Measurements from ENCODE around the gene KCNJ10.

KCNJ10 gene

GRCh38 chr1:160083968-160084770, 14.2 kb upstream of the KCNJ10 start:
- no peaks in the 10 kb centered on the region for H3K27me3 ChIP-seq (ENCODE audit: insufficient read depth, low read length)
- no peaks in the 10 kb centered on the region; the same call in 1 of the 2 replicates for H3K36me3 ChIP-seq (ENCODE audit: insufficient read depth, low read length)
- no peak overlapping the region for H3K4me2 ChIP-seq (ENCODE audit: low read length)
- H3K79me2 ChIP-seq (ENCODE audit: insufficient read depth, low read length): no peaks in the 10 kb centered on the region
- no peak overlapping the region for H2AFZ ChIP-seq (ENCODE audit: low read length)
- TF ChIP-seq, protein P1, sequence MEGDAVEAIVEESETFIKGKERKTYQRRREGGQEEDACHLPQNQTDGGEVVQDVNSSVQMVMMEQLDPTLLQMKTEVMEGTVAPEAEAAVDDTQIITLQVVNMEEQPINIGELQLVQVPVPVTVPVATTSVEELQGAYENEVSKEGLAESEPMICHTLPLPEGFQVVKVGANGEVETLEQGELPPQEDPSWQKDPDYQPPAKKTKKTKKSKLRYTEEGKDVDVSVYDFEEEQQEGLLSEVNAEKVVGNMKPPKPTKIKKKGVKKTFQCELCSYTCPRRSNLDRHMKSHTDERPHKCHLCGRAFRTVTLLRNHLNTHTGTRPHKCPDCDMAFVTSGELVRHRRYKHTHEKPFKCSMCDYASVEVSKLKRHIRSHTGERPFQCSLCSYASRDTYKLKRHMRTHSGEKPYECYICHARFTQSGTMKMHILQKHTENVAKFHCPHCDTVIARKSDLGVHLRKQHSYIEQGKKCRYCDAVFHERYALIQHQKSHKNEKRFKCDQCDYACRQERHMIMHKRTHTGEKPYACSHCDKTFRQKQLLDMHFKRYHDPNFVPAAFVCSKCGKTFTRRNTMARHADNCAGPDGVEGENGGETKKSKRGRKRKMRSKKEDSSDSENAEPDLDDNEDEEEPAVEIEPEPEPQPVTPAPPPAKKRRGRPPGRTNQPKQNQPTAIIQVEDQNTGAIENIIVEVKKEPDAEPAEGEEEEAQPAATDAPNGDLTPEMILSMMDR (IDR thresholded peaks at IDR 0.05; ENCODE audit: low read length): peak; percentile 52
- TF ChIP-seq EZH2 (IDR thresholded peaks at IDR 0.05; ENCODE audit: borderline replicate concordance, low read length): no peak
- H3K27ac ChIP-seq (ENCODE audit: low read depth, low read length, poor library complexity, severe bottlenecking): no peak overlapping the region
- H3K9me2 ChIP-seq (ENCODE audit: low read depth, low read length): no peaks in the 10 kb centered on the region
- no peaks in the 10 kb centered on the region for H3K9me3 ChIP-seq (ENCODE audit: low read length)
- no peak overlapping the region for H3K4me3 ChIP-seq (ENCODE audit: low read depth, low read length, poor library complexity, severe bottlenecking)
- no peaks in the 10 kb centered on the region for H4K20me1 ChIP-seq (ENCODE audit: insufficient read depth, low read length)
- H3K4me1 ChIP-seq (ENCODE audit: insufficient read depth, low read length, severe bottlenecking): no peaks in the 10 kb centered on the region
- H3F3A ChIP-seq (ENCODE audit: insufficient read depth, low read length): no peaks in the 10 kb centered on the region
- H3K9ac ChIP-seq (ENCODE audit: low read length): no peak overlapping the region

GRCh38 chr1:160082926-160083325, 13.0 kb upstream of the KCNJ10 start:
- Histone ChIP-seq H3K4me2 (ENCODE audit: low read length) (no peak overlapping the region), H3K9me2 (ENCODE audit: low read depth, low read length) (no peaks in the 10 kb centered on the region), H3K79me2 (ENCODE audit: insufficient read depth, low read length) (no peaks in the 10 kb centered on the region), H4K20me1 (ENCODE audit: insufficient read depth, low read length) (no peaks in the 10 kb centered on the region), H3F3A (ENCODE audit: insufficient read depth, low read length) (no peaks in the 10 kb centered on the region), H3K27me3 (ENCODE audit: insufficient read depth, low read length) (no peaks in the 10 kb centered on the region), H2AFZ (ENCODE audit: low read length) (no peak overlapping the region), H3K9ac (ENCODE audit: low read length) (no peak overlapping the region), H3K9me3 (ENCODE audit: low read length) (no peaks in the 10 kb centered on the region), H3K36me3 (ENCODE audit: insufficient read depth, low read length) (no peaks in the 10 kb centered on the region; the same call in 1 of the 2 replicates), H3K4me1 (ENCODE audit: insufficient read depth, low read length, severe bottlenecking) (no peaks in the 10 kb centered on the region), H3K27ac (ENCODE audit: low read depth, low read length, poor library complexity, severe bottlenecking) (no peak overlapping the region), H3K4me3 (ENCODE audit: low read depth, low read length, poor library complexity, severe bottlenecking) (no peak overlapping the region)
- TF ChIP-seq, protein P1 (IDR thresholded peaks at IDR 0.05; ENCODE audit: low read length): no peak
- TF ChIP-seq EZH2 (IDR thresholded peaks at IDR 0.05; ENCODE audit: borderline replicate concordance, low read length): no peak

DNA sequence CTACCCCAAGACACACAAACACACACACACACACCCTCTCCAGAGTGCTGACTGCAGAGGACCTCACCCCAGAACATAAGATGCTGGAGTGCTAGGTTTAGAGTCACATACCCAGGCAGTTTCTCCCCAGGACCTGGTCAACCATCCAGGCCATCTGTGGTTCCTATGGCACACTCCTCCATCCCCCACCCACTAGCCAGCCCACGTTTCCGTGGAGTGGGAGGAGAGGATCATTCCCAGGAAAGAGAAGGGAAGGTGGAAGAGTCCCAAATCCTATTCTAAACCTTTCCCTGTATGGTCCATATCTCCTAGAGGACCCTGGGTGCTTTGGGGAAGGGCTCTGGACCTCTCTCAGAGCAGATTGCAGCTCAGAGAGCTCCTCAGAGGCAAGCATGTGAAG, 12.5 kb upstream of the KCNJ10 start:
- Histone ChIP-seq H3K9me2 (ENCODE audit: low read depth, low read length) (no peaks in the 10 kb centered on the region), H3K4me3 (ENCODE audit: low read depth, low read length, poor library complexity, severe bottlenecking) (no peak overlapping the region), H3F3A (ENCODE audit: insufficient read depth, low read length) (no peaks in the 10 kb centered on the region), H3K4me2 (ENCODE audit: low read length) (no peak overlapping the region), H3K9ac (ENCODE audit: low read length) (no peak overlapping the region), H2AFZ (ENCODE audit: low read length) (no peak overlapping the region), H3K27ac (ENCODE audit: low read depth, low read length, poor library complexity, severe bottlenecking) (no peak overlapping the region), H3K36me3 (ENCODE audit: insufficient read depth, low read length) (no peaks in the 10 kb centered on the region; the same call in 1 of the 2 replicates), H3K79me2 (ENCODE audit: insufficient read depth, low read length) (no peaks in the 10 kb centered on the region), H3K4me1 (ENCODE audit: insufficient read depth, low read length, severe bottlenecking) (no peaks in the 10 kb centered on the region), H4K20me1 (ENCODE audit: insufficient read depth, low read length) (no peaks in the 10 kb centered on the region), H3K9me3 (ENCODE audit: low read length) (no peaks in the 10 kb centered on the region), H3K27me3 (ENCODE audit: insufficient read depth, low read length) (no peaks in the 10 kb centered on the region)
- TF ChIP-seq, protein P1 (IDR thresholded peaks at IDR 0.05; ENCODE audit: low read length): no peak
- TF ChIP-seq EZH2 (IDR thresholded peaks at IDR 0.05; ENCODE audit: borderline replicate concordance, low read length): no peak
